Measurements from ENCODE around the gene PAX6.

The PAX6 gene

DNA sequence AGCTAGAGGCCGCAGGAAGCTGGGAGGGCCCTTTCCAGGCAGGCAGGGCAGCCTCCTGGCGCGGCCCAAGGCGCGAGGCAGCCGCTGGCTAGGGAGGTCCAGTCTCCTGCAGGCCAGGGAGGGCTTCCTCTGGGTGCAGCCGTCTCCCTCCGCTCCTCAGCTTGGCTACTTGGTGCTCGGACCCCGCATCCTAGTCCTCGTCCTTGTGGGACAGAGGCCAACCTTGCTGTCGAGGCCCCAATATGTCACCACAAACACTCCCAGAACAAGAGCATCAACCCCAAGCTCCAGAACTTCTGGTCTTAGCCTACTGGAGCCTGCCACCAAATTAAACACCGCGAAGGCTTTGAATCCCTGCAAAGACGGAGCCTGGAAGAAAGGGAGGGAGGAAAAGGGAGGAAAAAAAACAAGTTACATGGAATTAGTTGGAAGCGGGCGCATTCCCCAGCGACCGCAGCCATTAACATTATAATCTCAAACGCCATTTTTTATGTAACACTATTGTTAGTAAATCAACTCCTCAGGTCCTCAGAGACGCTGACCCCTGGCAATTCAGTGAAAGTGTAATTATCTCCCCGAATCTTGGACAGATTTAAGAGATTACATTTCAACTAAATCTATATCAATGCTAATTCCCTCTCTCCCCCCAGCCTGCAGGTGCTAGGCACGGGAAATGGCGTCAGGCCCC lies 12.7 kb upstream of the PAX6 start:
- no peak for TF ChIP-seq CEBPB (IDR thresholded peaks at IDR 0.05)
- TF ChIP-seq NFIC (IDR thresholded peaks at IDR 0.05): no peak
- TF ChIP-seq, protein P1, sequence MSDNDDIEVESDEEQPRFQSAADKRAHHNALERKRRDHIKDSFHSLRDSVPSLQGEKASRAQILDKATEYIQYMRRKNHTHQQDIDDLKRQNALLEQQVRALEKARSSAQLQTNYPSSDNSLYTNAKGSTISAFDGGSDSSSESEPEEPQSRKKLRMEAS (IDR thresholded peaks at IDR 0.05): no peak

DNA sequence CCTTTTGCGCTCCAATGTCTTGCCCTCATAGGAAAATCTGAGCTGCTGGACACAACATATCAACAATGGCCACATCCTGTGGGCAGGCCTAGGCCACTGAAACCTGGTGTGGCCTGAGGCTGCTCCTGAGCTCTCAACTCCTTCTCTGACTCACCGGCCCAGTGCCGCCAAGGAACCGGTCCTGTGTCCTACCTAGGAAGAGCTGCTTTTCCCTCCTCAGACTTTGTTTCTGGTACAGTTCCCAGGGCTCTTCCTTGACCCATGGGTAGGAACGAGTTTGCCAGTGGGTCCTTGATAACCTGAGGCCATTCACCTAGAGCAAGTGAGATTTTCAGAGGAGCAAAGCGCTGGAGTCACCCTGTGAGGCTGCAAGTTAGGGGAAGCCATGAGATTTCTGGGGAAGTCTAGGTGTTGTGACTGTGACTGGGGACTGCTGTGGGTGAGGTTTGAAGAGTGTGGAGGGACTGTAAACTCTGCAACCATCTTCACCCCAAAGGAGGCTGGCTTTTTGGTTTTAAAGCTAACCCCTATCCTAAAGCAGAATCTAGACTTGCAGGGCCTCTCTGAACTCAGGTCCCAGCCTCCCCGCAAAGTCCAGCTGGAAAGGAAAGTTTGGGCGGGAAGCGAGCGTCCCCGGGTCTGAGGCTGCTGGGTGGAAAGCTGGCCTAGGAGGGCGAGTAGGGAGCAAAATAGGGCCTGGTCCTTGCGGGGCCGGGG lies 12.0 kb upstream of the PAX6 start:
- TF ChIP-seq ZBTB7A (IDR thresholded peaks at IDR 0.05; ENCODE audit: low read depth): no peak
- TF ChIP-seq RAD21 (IDR thresholded peaks at IDR 0.05; ENCODE audit: low read depth): no peak
- no peak for TF ChIP-seq TEAD4 (IDR thresholded peaks at IDR 0.05)
- TF ChIP-seq, protein P1 (IDR thresholded peaks at IDR 0.05): no peak

- TF ChIP-seq, protein P2, sequence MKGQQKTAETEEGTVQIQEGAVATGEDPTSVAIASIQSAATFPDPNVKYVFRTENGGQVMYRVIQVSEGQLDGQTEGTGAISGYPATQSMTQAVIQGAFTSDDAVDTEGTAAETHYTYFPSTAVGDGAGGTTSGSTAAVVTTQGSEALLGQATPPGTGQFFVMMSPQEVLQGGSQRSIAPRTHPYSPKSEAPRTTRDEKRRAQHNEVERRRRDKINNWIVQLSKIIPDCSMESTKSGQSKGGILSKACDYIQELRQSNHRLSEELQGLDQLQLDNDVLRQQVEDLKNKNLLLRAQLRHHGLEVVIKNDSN (IDR thresholded peaks at IDR 0.05): no peak
- TF ChIP-seq ZBTB7A (IDR thresholded peaks at IDR 0.05; ENCODE audit: low read depth) (no peak), NFIC (IDR thresholded peaks at IDR 0.05) (no peak)
- TF ChIP-seq, protein P3, sequence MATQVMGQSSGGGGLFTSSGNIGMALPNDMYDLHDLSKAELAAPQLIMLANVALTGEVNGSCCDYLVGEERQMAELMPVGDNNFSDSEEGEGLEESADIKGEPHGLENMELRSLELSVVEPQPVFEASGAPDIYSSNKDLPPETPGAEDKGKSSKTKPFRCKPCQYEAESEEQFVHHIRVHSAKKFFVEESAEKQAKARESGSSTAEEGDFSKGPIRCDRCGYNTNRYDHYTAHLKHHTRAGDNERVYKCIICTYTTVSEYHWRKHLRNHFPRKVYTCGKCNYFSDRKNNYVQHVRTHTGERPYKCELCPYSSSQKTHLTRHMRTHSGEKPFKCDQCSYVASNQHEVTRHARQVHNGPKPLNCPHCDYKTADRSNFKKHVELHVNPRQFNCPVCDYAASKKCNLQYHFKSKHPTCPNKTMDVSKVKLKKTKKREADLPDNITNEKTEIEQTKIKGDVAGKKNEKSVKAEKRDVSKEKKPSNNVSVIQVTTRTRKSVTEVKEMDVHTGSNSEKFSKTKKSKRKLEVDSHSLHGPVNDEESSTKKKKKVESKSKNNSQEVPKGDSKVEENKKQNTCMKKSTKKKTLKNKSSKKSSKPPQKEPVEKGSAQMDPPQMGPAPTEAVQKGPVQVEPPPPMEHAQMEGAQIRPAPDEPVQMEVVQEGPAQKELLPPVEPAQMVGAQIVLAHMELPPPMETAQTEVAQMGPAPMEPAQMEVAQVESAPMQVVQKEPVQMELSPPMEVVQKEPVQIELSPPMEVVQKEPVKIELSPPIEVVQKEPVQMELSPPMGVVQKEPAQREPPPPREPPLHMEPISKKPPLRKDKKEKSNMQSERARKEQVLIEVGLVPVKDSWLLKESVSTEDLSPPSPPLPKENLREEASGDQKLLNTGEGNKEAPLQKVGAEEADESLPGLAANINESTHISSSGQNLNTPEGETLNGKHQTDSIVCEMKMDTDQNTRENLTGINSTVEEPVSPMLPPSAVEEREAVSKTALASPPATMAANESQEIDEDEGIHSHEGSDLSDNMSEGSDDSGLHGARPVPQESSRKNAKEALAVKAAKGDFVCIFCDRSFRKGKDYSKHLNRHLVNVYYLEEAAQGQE (IDR thresholded peaks at IDR 0.05; ENCODE audit: low read depth): no peak
These were observed 11.2 kb upstream of the PAX6 start for GRCh38 chr11:31822175-31822926.

- TF ChIP-seq TEAD4 (IDR thresholded peaks at IDR 0.05): no peak
- TF ChIP-seq TCF12 (IDR thresholded peaks at IDR 0.05; ENCODE audit: low read depth): no peak
These were observed 10.6 kb upstream of the PAX6 start for GRCh38 chr11:31821766-31822165.

DNA sequence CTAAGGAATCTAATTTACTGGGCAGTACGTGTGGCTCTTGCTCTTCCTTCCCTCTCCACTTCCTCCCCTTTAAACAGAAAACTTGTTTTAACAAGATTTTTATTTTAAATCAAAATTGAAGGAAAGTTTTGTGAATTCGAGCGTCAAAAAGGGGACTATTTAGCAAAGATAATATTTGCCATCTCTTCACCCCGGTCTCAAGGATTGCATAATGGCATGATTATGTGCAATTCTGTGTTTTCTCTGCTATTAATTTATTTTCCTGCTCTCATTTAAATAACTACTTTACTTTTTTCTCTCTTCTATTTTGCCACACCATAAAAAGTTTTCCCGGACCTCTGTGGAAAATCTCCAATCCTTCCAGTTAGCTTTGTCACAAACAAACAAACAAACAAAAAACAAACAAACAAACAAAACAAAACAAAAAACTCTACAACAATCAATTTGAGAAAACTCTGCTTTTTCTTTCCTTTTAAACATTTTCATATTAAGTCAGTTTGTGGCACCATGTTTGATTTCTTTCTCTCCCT lies 10.2 kb upstream of the PAX6 start:
- TF ChIP-seq RAD21 (IDR thresholded peaks at IDR 0.05; ENCODE audit: low read depth) (no peak), CREB1 (IDR thresholded peaks at IDR 0.05; ENCODE audit: low read depth) (no peak), EP300 (IDR thresholded peaks at IDR 0.05; ENCODE audit: borderline replicate concordance) (no peak), EGR1 (IDR thresholded peaks at IDR 0.05) (no peak), TCF12 (IDR thresholded peaks at IDR 0.05; ENCODE audit: low read depth) (no peak), NFIC (IDR thresholded peaks at IDR 0.05) (no peak), CEBPB (IDR thresholded peaks at IDR 0.05) (no peak), TAF1 (IDR thresholded peaks at IDR 0.05; ENCODE audit: low read depth) (no peak), ZBTB7A (IDR thresholded peaks at IDR 0.05; ENCODE audit: low read depth) (no peak), YY1 (IDR thresholded peaks at IDR 0.05; ENCODE audit: low read depth) (no peak), TEAD4 (IDR thresholded peaks at IDR 0.05) (no peak), FOXM1 (IDR thresholded peaks at IDR 0.05; ENCODE audit: borderline replicate concordance, low read depth) (no peak)
- TF ChIP-seq, protein P1 (IDR thresholded peaks at IDR 0.05): no peak
- TF ChIP-seq, protein P2 (IDR thresholded peaks at IDR 0.05): no peak

- TF ChIP-seq TEAD4 (IDR thresholded peaks at IDR 0.05): no peak
- TF ChIP-seq YY1 (IDR thresholded peaks at IDR 0.05; ENCODE audit: low read depth): no peak
- TF ChIP-seq EP300 (IDR thresholded peaks at IDR 0.05; ENCODE audit: borderline replicate concordance): no peak
- no peak for TF ChIP-seq TAF1 (IDR thresholded peaks at IDR 0.05; ENCODE audit: low read depth)
- no peak for TF ChIP-seq FOXM1 (IDR thresholded peaks at IDR 0.05; ENCODE audit: borderline replicate concordance, low read depth)
- TF ChIP-seq NFIC (IDR thresholded peaks at IDR 0.05): no peak
- no peak for TF ChIP-seq ZBTB7A (IDR thresholded peaks at IDR 0.05; ENCODE audit: low read depth)
- TF ChIP-seq, protein P3 (IDR thresholded peaks at IDR 0.05; ENCODE audit: low read depth): no peak
- TF ChIP-seq RAD21 (IDR thresholded peaks at IDR 0.05; ENCODE audit: low read depth): no peak
- TF ChIP-seq, protein P1 (IDR thresholded peaks at IDR 0.05): no peak
- TF ChIP-seq TCF12 (IDR thresholded peaks at IDR 0.05; ENCODE audit: low read depth): no peak
- TF ChIP-seq EGR1 (IDR thresholded peaks at IDR 0.05): no peak
- TF ChIP-seq, protein P2 (IDR thresholded peaks at IDR 0.05): no peak
- no peak for TF ChIP-seq CEBPB (IDR thresholded peaks at IDR 0.05)
- no peak for TF ChIP-seq CREB1 (IDR thresholded peaks at IDR 0.05; ENCODE audit: low read depth)
These were observed 9.3 kb upstream of the PAX6 start for GRCh38 chr11:31820438-31820818.
